ENCODE data around the gene CUEDC1.

The CUEDC1 gene

GRCh38 chr17:57874434-57875289 is 80.5 kb downstream of the CUEDC1 start:
- DNase-seq, result no peak

- no peak for DNase-seq
Observed at GRCh38 chr17:57874058-57874419, 81.2 kb downstream of the CUEDC1 start.

- DNase-seq, result no peak
Observed at GRCh38 chr17:57873261-57874057, 81.8 kb downstream of the CUEDC1 start.

GRCh38 chr17:57872536-57872935 is 82.7 kb downstream of the CUEDC1 start:
- no peak for DNase-seq

- DNase-seq, result no peak
Observed at GRCh38 chr17:57871863-57872262, 83.3 kb downstream of the CUEDC1 start.

- DNase-seq, result no peak
Observed at GRCh38 chr17:57871155-57871554, 84.1 kb downstream of the CUEDC1 start.

GRCh38 chr17:57870283-57870635 is 85.0 kb downstream of the CUEDC1 start:
- DNase-seq, result no peak

- no peak for DNase-seq
Observed at GRCh38 chr17:57869617-57870282, 85.5 kb downstream of the CUEDC1 start.

- DNase-seq, result no peak
Observed at GRCh38 chr17:57868910-57869616, 86.1 kb downstream of the CUEDC1 start.

- DNase-seq, result no peak
Observed at GRCh38 chr17:57868007-57868909, 87.0 kb downstream of the CUEDC1 start.

GRCh38 chr17:57867126-57867525 is 88.1 kb downstream of the CUEDC1 start:
- no peak for DNase-seq

GRCh38 chr17:57866723-57867122 is 88.5 kb downstream of the CUEDC1 start:
- no peak for DNase-seq

- DNase-seq, result no peak
Observed at GRCh38 chr17:57866319-57866718, 88.9 kb downstream of the CUEDC1 start.

- no peak for DNase-seq
Observed at GRCh38 chr17:57864273-57864672, 90.9 kb downstream of the CUEDC1 start.

GRCh38 chr17:57862694-57863667 is 92.2 kb downstream of the CUEDC1 start:
- no peak for DNase-seq

- DNase-seq, result no peak
Observed at GRCh38 chr17:57861790-57862693, 93.2 kb downstream of the CUEDC1 start.

- DNase-seq, result no peak
Observed at GRCh38 chr17:57861000-57861789, 94.0 kb downstream of the CUEDC1 start.

GRCh38 chr17:57860414-57860999 is 94.7 kb downstream of the CUEDC1 start:
- no peak for DNase-seq
